A172 (cell line): ENCODE measurements around the gene PALLD. TPM values are rescaled to one million over a fixed set of nuclear protein-coding genes. Genes with fewer than 3 reads are reported as not detected.
"Not testable (repeated sequence)": the region's sequence is repeated elsewhere in the genome, so short reads cannot be mapped to it uniquely, and the experiment has no call there.

ENCODE experiments used
- DNase-seq: peaks from one replicate; pipeline ENCODE4 v3.0.0-alpha.2; 2015; ENCODE audit warnings: low spot score
- total RNA-seq: library from RNA; depleted of rRNA; stranded (reverse); fragments of >200 nt; shearing (Covaris generic); gene quantifications from 2 replicates; pipeline ENCODE4 v1.2.3, GENCODE V29; 2014; rRNA removed

Gene PALLD
- total RNA-seq, 1 experiment from 2014 or later, result 17.9 TPM

GRCh38 chr4:168945291-168945690 is 448.4 kb downstream of the PALLD start:
- DNase-seq, result no peak

GRCh38 chr4:168952821-168953246 is 456.0 kb downstream of the PALLD start:
- DNase-seq, result not testable (repeated sequence)

- no peak for DNase-seq
These were observed 458.8 kb downstream of the PALLD start for GRCh38 chr4:168955674-168956073.

- no peak for DNase-seq
These were observed 463.9 kb downstream of the PALLD start for GRCh38 chr4:168960716-168961115.

GRCh38 chr4:168972596-168972995 is 475.7 kb downstream of the PALLD start:
- no peak for DNase-seq

Other genes with a start within 250 kb of the PALLD start
- gene DDX60, start 178.3 kb upstream of the PALLD start, total RNA-seq, result 6.8 and 7.3 TPM in 2 replicates
- 11.5 and 13.8 TPM in 2 replicates for gene DDX60L, start 16.6 kb upstream of the PALLD start, total RNA-seq